ENCODE data around the gene AMMECR1.
"Not testable (repeated sequence)": the region's sequence is repeated elsewhere in the genome, so short reads cannot be mapped to it uniquely, and the experiment has no call there.

AMMECR1 gene

DNA sequence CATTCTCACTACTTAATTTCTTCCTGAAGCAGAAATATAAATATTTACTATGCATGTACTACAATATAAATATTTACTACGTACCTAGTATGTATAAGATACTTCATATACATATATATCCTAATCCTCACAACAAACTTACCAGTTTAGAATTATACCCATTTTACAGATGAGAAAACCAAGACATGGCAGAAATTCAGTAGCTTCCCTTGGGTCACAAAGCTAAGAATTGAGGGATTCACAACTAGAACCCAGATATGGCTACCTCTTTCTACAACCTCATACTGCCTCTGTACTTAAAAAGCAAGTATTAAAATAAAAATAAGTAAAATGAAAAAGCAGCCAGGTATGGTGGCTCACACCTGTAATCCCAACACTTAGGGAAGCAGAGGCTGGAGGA lies 65.9 kb downstream of the AMMECR1 start:
- DNase-seq = no peak

- DNase-seq = no peak
Observed at GRCh38 chrX:110251526-110251925, 66.4 kb downstream of the AMMECR1 start.

DNA sequence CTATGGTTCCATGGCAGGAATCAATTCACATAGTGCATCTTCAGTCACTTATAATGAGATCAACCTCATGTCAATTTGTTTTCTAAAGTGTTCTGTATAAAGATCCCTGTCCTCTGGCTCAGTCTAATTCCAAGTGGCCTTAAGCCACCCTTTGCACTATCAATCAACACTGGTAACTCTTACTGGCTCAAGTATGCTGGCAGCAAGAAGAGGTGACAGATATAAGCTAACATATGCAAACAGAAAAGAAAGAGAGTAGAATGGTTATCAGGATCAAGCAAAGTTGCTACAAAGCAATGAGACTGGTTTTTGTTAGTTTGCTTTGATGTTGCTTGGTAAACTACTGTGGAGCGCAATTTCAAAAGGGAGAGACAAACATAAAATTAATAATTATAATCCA lies 67.0 kb downstream of the AMMECR1 start:
- no peak for DNase-seq

DNA sequence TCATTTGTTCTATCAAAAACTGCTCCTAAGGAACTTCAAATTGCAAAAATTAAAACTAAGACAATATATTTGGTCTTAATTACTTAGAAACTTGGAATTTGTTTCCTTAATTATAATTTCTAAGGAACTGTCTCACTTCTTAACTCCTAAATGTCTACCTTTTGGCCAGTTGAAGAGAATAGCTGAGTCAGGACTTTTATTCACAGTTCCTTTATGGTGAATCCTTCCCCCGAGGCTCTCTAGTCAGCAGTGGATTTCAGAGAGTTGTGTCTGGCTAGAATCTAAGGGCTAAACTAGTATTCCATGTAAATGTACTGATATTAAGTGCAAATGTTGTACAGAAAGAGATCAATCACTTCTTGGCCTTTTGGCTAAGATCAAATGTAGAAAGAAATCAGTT lies 69.3 kb downstream of the AMMECR1 start:
- DNase-seq = no peak

DNA sequence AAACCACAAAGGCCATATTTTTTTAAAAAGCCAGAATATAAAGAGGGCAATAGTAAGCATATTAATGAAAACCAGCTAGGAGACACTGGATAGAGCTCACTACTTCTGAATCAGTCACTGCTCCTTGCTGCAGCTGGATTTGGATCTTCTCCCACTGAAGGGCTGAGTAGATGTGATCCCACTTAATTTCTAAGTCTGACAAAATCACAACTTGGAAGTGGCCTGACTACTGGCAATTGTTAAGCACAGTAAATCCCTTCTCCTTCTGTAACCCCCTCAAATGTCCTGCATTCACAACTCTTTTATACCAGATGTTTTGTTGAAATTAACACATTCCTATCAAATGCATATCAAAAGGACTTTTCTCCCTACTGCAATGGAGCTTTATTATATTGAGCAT lies 72.9 kb downstream of the AMMECR1 start:
- DNase-seq = no peak

GRCh38 chrX:110242371-110242770 lies 75.5 kb downstream of the AMMECR1 start:
- DNase-seq = no peak

- DNase-seq = no peak
Observed at GRCh38 chrX:110241816-110242215, 76.1 kb downstream of the AMMECR1 start.

- not testable (repeated sequence) for DNase-seq
Observed at GRCh38 chrX:110238259-110238658, 79.6 kb downstream of the AMMECR1 start.

DNA sequence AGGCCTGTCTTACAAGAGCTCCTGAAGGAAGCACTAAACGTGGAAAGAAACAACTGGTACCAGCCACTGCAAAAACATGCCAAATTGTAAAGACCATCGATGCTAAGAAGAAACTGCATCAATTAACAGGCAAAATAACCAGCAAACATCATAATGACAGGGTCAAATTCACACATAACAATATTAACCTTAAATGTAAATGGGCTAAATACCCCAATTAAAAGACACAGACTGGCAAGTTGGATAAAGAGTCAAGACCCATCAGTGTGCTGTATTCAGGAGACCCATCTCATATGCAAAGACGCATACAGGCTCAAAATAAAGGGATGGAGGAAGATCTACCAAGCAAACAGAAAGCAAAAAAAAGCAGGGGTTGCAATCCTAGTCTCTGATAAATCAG lies 86.4 kb downstream of the AMMECR1 start:
- DNase-seq = not testable (repeated sequence)

DNA sequence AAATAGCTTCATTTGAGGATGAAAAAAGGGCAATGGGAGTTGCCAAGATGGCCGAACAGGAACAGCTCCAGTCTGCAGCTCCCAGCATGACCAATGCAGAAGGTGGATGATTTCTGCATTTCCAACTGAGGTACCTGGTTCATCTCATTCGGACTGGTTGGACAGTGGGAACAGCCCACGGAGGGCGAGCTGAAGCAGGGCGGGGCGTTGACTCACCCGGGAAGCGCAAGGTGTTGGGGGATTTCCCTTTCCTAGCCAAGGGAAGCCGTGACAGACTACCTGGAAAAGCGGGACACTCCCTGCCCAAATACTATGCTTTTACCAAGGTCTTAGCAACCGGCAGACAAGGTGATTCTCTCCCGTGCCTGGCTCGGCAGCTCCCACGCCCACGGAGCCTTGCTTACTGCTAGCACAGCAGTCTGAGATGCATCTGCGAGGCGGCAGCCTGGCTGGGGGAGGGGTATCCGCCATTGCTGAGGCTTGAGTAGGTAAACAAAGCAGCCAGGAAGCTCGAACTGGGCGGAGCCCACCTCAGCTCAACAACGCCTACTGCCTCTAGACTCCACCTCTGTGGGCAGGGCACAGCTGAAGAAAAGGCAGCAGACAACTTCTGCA lies 88.3 kb downstream of the AMMECR1 start:
- DNase-seq = peak; percentile 62

- DNase-seq = no peak
Observed at GRCh38 chrX:110228453-110228852, 89.4 kb downstream of the AMMECR1 start.

GRCh38 chrX:110226931-110227330 lies 91.0 kb downstream of the AMMECR1 start:
- no peak for DNase-seq

- no peak for DNase-seq
Observed at GRCh38 chrX:110224926-110225617, 92.8 kb downstream of the AMMECR1 start.

- DNase-seq = no peak
Observed at GRCh38 chrX:110222497-110223257, 95.2 kb downstream of the AMMECR1 start.

GRCh38 chrX:110219920-110220319 lies 98.0 kb downstream of the AMMECR1 start:
- DNase-seq = no peak

DNA sequence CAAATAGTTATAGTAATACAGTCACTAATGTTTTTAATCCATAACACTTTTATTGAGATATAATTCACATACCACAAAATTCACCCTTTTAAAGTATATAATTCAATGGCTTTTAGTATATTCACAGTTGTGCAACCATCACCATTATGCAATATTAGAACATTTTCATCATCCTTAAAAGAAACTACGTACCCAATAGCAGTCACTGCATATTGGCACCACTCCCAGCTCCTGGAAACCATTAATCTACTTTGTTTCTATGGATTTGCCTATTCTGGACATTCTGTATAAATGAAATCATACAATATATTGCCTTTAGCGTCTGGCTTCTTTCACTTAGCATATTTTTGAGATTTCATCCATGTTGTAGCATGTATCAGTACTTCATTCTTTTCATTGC lies 99.3 kb downstream of the AMMECR1 start:
- no peak for DNase-seq

DNA sequence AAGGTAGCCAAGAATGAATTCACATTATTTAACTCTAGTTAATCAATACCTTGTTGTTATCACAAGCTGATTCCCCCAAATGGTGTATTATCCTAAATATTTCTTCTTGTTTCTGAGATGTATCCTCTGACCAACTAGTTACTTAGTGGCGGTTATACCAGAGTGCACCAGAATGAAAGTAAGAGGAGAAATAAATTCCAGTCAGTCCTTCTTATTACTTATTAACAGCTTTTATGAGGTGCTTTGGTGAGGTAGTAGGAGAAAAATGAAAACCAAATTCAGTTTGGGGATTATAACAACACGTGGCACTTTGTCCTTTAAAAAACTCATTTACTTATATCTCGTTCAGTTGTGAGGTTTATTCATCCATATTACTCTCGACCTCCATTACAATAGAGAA lies 101.9 kb downstream of the AMMECR1 start:
- no peak for DNase-seq

- no peak for DNase-seq
Observed at GRCh38 chrX:110215411-110215810, 102.5 kb downstream of the AMMECR1 start.

GRCh38 chrX:110214684-110215083 lies 103.2 kb downstream of the AMMECR1 start:
- DNase-seq = no peak

DNA sequence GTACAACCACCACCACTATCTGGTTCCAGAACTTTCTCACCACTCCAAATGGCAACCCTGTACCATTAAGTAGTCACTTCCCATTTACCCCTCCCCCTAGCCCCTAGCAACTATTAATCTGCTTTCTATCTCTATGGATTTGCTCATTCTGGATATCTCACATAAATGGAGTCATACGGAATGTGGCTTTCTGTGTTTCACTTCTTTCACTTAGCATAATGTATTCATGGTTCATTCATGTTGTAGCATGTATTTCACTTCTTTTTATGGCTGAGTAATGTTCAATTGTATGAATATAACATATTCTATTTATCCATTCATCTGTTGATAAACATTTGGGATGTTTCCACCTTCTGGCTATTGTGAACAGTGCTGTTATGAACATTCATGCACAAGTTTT lies 104.7 kb downstream of the AMMECR1 start:
- DNase-seq = no peak

- DNase-seq = no peak
Observed at GRCh38 chrX:110212299-110212698, 105.6 kb downstream of the AMMECR1 start.

- DNase-seq = no peak
Observed at GRCh38 chrX:110211340-110211739, 106.5 kb downstream of the AMMECR1 start.

GRCh38 chrX:110210417-110211139 lies 107.3 kb downstream of the AMMECR1 start:
- no peak for DNase-seq
